HG02588 (cell line): ENCODE results near the gene SPP2.

Experiments
- ATAC-seq: cut with Tn5 transposase; IDR thresholded peaks from one replicate; pipeline ENCODE4 v1.9.1; 2021; ENCODE audit warnings: mild to moderate bottlenecking, moderate library complexity; ENCODE audit not compliant: unreplicated experiment

SPP2 gene

DNA sequence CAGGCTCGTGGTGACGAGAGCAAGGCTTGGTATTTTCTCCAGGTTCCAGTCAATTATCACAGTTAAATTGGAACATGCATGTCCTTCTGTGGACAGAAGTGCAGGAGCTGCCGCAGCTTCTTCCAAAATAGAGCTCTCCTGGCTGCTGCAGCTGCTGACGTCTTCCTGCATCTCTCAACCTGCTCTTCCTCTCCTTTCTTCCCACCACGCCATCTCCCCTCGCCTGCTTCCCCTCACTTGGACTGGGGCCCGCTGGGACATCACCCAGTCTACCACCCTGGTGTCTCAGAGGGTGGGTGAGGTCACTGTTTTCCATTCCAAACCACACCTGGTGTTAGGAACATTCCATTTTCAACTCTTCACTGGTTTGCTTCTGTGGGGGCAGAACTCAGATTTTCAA is 41.4 kb downstream of the SPP2 start:
- no peak for ATAC-seq

DNA sequence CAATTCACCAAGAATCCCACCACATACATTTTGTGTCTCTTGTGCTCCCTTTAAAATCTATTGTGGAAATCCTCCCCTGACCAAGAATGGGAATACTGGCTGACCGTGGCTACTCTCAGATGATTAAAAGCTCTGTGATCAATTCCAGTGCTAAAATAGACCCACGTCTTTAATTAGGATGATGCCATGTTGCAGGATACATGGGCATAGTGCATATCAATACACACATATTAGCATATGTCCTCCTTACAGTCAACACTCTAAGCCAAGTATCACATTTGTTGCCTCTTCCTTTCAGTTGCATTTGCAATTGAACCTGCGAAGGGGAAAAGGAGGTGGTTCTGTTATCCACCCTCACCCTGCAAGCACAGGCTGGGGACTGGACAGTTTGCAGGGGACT is 41.8 kb downstream of the SPP2 start:
- ATAC-seq, result no peak

DNA sequence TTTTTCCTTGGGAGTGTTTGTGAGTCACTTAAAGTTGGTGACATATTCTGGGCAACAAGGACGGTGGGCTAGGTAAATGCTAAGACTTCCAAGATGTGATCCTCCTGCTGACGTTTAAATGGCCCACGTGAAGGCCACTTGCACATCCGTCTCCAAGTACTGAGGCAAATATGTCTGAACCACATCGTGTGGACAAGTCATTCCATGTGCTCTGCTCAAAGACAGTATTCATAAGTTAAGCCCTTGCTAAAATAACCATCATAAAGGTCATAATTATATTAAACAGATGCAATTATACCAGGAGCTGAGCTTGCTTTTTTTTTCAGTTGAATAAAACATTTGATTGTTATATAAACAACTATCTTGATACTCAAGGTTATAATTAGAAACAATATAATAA is 44.8 kb downstream of the SPP2 start:
- ATAC-seq, result no peak

DNA sequence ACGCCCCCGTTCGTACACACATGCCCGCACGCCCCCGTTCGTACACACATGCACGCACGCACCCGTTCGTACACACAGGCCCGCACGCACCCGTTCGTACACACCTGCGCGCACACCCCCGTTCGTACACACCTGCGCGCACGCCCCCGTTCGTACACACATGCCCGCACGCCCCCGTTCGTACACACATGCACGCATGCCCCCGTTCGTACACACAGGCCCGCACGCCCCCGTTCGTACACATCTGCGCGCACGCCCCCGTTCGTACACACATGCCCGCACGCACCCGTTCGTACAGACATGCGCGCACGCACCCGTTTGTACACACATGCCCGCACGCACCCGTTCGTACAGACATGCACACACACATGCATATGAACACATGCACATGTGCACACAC is 45.7 kb downstream of the SPP2 start:
- no peak for ATAC-seq

DNA sequence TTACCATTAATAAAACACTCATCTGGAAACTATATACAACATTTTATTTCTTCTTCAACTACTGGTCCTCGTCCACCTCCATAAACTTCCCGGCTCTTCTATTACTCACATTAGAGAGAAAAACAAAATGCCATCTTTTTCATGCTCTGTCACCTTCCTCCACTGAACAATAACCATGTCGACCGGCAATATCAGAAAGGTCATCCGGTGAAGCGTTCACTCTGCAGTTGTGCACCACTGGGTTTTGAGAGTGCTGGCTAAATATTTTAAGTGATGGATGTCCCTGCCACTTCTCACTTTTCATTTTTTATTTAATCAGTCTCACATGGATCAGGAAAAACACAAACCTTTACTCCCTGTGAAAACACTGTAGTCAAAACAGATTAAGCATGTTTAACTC is 48.2 kb downstream of the SPP2 start:
- no peak for ATAC-seq

DNA sequence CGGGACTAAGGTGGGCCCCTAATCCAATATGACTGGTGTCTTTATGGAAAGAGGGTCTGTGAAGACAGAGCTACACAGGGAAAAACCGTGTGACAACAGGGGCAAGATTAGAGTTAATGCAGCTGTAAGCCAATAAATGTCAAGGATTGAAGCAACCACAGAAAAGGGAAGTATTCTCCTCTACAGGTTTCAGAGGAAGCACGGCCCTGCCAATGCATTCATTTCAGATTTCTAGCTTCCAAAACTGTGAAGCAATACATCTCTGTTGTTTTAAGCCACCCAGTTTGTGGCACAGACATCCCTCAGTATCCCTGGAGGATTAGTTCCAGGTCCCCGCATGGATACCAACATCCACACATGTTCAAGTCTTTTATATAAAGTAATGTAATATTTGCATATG is 48.8 kb downstream of the SPP2 start:
- ATAC-seq, result no peak

DNA sequence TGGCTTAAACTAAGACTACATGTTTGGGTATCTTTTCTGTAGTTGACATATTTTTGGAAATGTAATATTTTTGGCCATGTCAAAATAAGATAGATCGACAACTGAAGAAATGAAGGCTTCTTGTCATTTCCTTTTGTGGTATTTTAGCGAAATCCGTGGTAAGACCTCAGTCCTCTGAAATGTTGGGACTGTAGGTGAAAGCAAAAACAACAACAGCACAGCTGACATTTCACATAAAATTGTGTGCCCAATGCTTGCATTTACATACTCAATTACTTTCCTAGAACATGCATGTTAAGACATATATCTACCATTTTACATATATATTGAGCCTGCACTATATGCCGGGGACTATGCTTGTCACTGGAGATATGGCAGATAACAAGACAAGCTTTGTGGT is 50.2 kb downstream of the SPP2 start:
- no peak for ATAC-seq

DNA sequence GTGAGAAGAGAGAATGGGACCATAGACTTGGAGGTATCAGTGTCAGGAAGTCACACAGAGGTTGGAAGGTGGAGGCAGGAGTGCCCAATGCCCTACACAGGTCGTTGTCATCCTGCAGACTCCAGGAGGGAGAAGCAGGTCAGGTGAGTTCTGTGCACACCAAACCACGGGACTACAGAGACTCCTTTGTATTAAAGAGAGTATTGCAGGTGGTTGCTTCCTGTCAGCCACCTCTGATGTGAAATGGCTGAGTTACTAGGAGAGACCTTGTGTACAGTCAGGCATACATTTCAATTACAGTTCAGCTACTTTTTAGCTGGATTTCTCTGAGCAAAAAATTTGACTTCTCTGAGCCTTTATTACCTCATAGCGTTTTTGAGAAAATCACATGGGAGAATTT is 51.6 kb downstream of the SPP2 start:
- no peak for ATAC-seq

DNA sequence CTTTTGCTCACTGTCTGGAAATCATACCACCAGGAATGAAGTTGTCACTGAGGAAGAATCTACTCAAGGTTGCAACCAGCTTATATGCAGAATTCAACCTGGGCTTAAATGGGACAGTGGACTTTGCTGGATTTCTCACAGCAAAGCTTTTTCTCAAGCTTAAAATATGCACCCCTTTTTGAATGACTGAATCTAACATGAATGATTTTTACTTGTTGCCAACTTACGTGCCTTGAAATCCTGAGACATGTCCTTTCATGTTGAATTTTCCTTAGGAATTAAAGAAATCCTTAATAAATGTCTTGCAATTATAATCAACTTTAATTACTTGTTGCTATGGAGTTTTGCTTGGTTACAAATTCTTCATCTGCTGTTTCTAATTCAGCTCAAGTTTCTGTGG is 57.4 kb downstream of the SPP2 start:
- no peak for ATAC-seq

DNA sequence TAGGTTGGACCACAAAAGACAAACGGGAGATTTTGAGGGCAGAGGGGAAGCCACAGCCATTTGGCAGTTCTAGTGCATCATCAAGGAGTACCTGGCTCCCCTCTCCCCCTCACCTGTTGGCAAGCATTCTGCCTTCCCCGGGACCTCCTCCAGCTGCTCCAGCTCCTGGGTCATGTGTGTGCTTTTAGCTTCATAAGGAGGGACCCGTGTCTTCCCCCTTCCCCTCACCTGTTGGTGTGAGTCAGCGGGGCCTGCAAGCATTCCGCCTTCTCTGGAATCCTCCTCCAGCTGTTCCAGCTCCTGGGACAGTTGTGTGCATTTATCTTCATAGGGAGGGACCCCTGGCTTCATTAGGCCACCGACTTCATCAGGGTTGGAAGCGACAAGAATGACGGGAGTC is 58.8 kb downstream of the SPP2 start:
- ATAC-seq, result no peak

DNA sequence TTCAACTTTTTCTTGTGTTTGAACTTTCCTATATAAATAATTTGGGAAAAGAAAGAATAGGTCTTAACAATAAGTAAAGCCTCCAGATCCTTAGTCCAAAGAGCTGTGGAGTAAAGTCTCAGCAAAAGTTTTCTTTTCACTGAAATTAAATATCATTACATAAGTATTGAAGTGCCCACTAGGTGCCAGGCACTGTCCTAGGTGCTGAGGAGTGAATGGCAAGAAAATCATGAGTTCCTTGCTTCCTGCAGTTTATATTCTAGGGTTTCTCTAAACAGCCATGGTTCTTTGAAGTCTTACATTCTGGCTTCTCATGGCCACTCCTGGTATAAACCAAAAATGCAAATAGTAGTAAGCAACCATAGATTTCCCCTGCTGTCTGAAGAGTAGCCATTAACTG is 59.7 kb downstream of the SPP2 start:
- no peak for ATAC-seq

DNA sequence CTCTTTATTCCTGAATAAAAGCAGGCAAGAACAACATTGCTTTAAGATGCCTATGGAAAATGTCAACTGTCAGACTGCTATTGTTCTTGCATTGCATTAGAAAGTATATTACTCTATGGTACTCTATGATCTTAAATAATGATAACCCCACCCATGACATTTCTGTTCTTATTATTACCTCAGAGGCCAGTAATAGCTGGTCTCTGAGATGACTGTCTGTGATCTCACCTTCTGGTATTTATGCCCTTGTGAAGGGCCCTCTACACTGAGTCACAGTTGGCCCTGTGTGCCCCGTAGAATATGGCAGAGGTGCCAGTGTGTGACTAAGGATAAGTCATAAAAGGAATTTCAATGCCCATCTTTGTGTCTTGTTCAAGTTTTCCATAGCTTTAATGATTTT is 61.0 kb downstream of the SPP2 start:
- ATAC-seq, result no peak

DNA sequence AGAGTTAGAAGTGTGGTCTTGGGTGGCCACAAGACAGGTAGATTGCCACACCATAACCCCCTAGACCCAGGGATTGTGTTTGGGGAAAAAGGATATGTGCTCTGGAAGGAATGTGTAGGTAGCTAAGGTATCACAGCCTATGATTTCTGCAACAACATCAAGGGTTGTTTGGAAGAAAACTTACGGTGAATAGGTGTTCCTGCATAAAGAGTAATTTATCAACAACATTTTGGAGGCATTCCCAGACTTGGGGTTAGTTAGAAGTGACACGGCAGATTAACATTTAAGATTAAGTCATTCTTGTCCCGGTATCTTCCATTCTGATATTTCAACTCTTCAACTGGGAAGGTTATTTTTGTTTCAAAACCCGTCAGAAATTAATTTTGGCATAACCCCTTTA is 65.5 kb downstream of the SPP2 start:
- no peak for ATAC-seq

DNA sequence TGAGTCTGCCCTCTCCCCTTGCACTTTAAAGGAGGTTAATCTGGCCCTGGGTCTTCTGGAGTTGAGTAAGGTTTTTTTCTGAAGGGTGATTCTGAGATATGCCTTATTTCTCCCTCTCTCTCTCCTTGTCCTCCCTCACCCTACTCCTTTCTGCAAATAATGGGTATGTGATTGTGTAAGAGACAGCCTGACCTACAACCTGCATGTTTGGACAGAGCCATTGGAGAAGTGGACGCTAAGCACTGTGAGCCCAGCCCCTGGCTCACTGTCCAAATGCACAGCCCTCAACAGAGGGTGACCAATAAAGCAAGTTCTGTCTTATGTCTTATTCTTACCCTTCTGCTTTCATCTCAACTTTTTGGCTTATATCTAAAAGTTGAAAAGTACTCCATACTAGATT is 71.5 kb downstream of the SPP2 start:
- no peak for ATAC-seq

DNA sequence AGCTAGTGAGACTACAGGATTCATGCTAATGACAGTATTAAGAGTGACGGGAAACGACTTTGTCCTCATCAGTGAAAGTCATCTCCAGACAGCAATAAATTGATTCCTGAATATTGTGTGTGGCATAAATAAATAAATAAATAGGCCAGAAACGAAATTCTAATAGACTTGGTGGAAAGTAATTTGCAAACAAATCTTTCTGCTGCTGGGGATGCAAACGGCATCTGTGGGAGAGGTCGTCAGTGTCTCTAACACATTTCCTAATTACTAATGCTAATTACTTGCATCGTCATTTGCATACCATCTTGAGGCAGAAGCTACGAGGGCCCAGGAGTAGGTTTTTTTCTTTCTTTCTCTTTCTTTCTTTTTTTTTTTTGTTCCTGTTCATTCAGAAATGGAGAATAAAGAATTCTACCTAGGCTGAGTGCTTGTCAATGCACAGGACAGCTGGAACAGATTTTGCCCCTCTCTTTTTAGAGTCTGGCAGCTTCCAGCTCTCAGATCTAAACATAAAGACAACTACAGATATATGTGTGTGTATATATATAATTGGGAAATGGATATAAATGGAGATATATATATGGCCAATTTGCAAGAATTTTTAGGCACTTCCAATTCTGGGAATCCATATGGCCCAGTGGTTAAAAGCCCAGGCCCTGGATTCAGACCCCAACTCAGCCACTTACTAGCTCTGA is 75.1 kb downstream of the SPP2 start:
- ATAC-seq, result no peak

DNA sequence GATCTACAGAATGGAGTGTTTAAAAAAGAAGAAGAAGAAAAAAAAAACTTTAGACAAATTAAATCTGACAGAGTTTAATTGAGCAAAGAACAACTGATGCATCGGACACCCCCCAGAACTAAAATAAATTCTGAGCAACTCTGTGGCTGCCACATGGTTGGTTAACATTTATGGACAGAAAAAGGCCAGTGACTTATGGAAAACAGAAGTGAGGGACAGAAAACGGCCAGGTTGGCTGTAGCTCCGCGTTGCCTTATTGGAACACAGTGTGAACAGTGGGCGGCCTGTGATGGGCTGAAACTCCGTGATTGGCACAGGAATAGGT is 75.6 kb downstream of the SPP2 start:
- no peak for ATAC-seq
